Fibroblast of the conjunctiva (primary cell): Measurements from ENCODE around the gene RBM33.
"Not testable (repeated sequence)": the region's sequence is repeated elsewhere in the genome, so short reads cannot be mapped to it uniquely, and the experiment has no call there.

Source experiments
- DNase-seq: peaks from one replicate; pipeline ENCODE4 v3.0.0-alpha.2; 2010; ENCODE audit warnings: low read depth

RBM33 gene

GRCh38 chr7:155809332-155809946 is 165.0 kb downstream of the RBM33 start:
- no peak for DNase-seq

- DNase-seq, result no peak
These were observed 165.7 kb downstream of the RBM33 start for GRCh38 chr7:155809947-155810769.

- DNase-seq, result no peak
These were observed 166.5 kb downstream of the RBM33 start for GRCh38 chr7:155810770-155811559.

GRCh38 chr7:155811560-155811894 is 167.1 kb downstream of the RBM33 start:
- no peak for DNase-seq

- DNase-seq, result no peak
These were observed 167.7 kb downstream of the RBM33 start, which contains the start of gene SHH for GRCh38 chr7:155811895-155812761. Gene SHH, minus strand, starts transcription at chr7:155812463. Its CDS starts 341 bp downstream, at chr7:155812122.

- DNase-seq, result no peak
These were observed 168.7 kb downstream of the RBM33 start for GRCh38 chr7:155813125-155813524.

GRCh38 chr7:155813546-155814315 is 169.3 kb downstream of the RBM33 start:
- no peak for DNase-seq

GRCh38 chr7:155814316-155815276 is 170.1 kb downstream of the RBM33 start:
- no peak for DNase-seq

GRCh38 chr7:155815332-155816191 is 171.1 kb downstream of the RBM33 start:
- no peak for DNase-seq

GRCh38 chr7:155816192-155816508 is 171.7 kb downstream of the RBM33 start:
- DNase-seq, result no peak

GRCh38 chr7:155816996-155817395 is 172.5 kb downstream of the RBM33 start:
- no peak for DNase-seq

GRCh38 chr7:155817515-155817914 is 173.1 kb downstream of the RBM33 start:
- not testable (repeated sequence) for DNase-seq

- no peak for DNase-seq
These were observed 173.8 kb downstream of the RBM33 start for GRCh38 chr7:155818154-155818819.

GRCh38 chr7:155818820-155819168 is 174.3 kb downstream of the RBM33 start:
- DNase-seq, result no peak

GRCh38 chr7:155819186-155819585 is 174.7 kb downstream of the RBM33 start:
- no peak for DNase-seq

GRCh38 chr7:155820246-155820645 is 175.8 kb downstream of the RBM33 start:
- no peak for DNase-seq

GRCh38 chr7:155820788-155821187 is 176.3 kb downstream of the RBM33 start:
- DNase-seq, result no peak

- DNase-seq, result no peak
These were observed 177.4 kb downstream of the RBM33 start for GRCh38 chr7:155821851-155822250.
